ENCODE measurements around the gene DMPK. TPM values are rescaled to one million over a fixed set of nuclear protein-coding genes. Genes with fewer than 3 reads are reported as not detected.

Gene DMPK
- total and polyA plus RNA-seq, 9 of the 15 experiments (the other 6 are each of a cell fraction or from before 2014, with no cell fraction given): 0.24 to 31.3 (median 7.3) TPM

- TF ChIP-seq MYBL2 (IDR thresholded peaks at IDR 0.05; ENCODE audit: low read depth): no peak
- TF ChIP-seq MYBL2 (CRISPR knock-in tag; IDR thresholded peaks at IDR 0.05; ENCODE audit: borderline replicate concordance): no peak
- TF ChIP-seq NKRF (IDR thresholded peaks at IDR 0.05; ENCODE audit: borderline replicate concordance): peak; percentile 75; the same call in 1 of the 2 replicates
- no peak for TF ChIP-seq ZNF311 (CRISPR knock-in tag; IDR thresholded peaks at IDR 0.05)
- TF ChIP-seq GMEB1 (CRISPR knock-in tag; IDR thresholded peaks at IDR 0.05): no peak
- TF ChIP-seq SRSF9 (IDR thresholded peaks at IDR 0.05; ENCODE audit: borderline replicate concordance, low read depth, low read length): no peak
- TF ChIP-seq GATAD2A (IDR thresholded peaks at IDR 0.05): peak; percentile 62; the same call in 1 of the 2 replicates
- no peak for TF ChIP-seq SLC30A9 (CRISPR knock-in tag; IDR thresholded peaks at IDR 0.05)
- TF ChIP-seq ZEB2 (IDR thresholded peaks at IDR 0.05): no peak
- no peak for TF ChIP-seq TCF15 (CRISPR knock-in tag; IDR thresholded peaks at IDR 0.05)
- TF ChIP-seq ZNF511 (CRISPR knock-in tag; IDR thresholded peaks at IDR 0.05): no peak; the same call in 1 of the 2 replicates
- no peak for TF ChIP-seq ZNF133 (CRISPR knock-in tag; IDR thresholded peaks at IDR 0.05)
- TF ChIP-seq RHOXF2B (CRISPR knock-in tag; conservative IDR thresholded peaks at IDR 0.05): no peak
- TF ChIP-seq YBX1 (IDR thresholded peaks at IDR 0.05): no peak
- TF ChIP-seq SNRNP70 (optimal IDR thresholded peaks at IDR 0.05; ENCODE audit: low read depth, low read length): no peak
- no peak; the same call in 1 of the 2 replicates for TF ChIP-seq ELK3 (CRISPR knock-in tag; IDR thresholded peaks at IDR 0.05)
- TF ChIP-seq CSDE1 (IDR thresholded peaks at IDR 0.05): no peak
- peak; percentile 48 for TF ChIP-seq ZBTB33 (CRISPR knock-in tag; IDR thresholded peaks at IDR 0.05)
- peak; percentile 66; the same call in 1 of the 2 replicates for TF ChIP-seq FOXK1 (CRISPR knock-in tag; IDR thresholded peaks at IDR 0.05; ENCODE audit: borderline replicate concordance)
- no peak for TF ChIP-seq KDM5B (IDR thresholded peaks at IDR 0.05; ENCODE audit: insufficient replicate concordance, low read depth, low read length)
- TF ChIP-seq SETDB1 (IDR thresholded peaks at IDR 0.05; ENCODE audit: low read length): no peak
Measured at GRCh38 chr19:45770192-45771101, 11.8 kb downstream of the DMPK start (continued).

All from K562 (cell line).